ENCODE data around the gene USP16.
A peak's percentile ranks its signal among the peaks of the same experiment; 100 is the strongest.
"Not testable (repeated sequence)": the region's sequence is repeated elsewhere in the genome, so short reads cannot be mapped to it uniquely, and the experiment has no call there.

Gene USP16

DNA sequence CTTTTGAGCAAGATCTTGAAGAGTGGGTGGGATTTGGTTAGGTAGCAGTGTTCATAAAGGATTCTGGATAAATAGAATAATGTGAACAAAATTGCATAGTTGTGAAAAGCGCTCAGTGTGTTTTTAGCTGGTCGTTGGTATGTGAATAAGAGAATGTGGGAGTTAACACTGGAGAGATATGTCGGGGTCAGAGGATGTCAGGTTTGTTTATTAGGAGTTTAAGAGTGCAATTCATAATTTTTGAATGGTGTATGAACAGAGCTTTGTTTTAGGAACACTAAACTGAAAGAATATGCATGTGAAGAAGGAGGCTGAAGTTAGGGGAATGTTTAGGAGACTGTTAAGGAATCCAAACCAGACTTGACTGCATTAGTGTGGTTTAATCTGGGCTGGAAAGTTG is 9.4 kb downstream of the USP16 start:
- no peak for DNase-seq (ENCODE audit: low read depth)

DNA sequence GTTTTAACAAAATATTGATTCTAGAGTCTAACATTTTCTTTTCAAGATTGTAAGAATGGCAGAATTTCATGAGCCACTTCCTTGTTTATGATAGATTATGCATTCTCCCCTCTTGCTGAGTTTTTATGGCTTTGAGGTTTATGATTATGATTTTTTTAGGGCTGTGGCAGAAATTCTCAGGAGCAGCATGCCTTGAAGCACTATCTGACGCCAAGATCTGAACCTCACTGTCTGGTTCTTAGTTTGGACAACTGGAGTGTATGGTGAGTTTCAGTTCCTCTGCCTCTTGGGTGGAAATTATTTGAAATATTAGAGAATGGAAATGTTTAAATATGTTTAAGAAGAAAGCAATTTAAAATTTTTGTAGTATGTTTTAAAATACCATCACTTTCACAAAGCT is 10.2 kb downstream of the USP16 start:
- no peak for DNase-seq (ENCODE audit: low read depth)

DNA sequence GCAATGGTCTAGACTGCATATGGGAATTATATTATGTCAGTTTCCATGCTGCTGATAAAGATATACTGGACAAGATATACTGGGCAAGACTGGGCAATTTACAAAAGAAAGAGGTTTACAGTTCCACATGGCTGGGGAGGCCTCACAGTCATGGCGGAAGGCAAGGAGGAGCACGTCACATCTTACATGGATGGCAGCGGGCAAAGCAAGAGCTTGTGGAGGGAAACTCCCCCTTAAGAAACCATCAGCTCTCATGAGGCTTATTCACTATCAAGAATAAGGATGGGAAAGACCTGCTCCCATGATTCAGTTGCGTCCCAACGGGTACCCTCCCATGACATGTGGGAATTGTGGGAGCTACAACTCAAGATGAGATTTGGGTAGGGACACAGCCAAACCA is 27.8 kb downstream of the USP16 start:
- no peak for DNase-seq (ENCODE audit: low read depth)

DNA sequence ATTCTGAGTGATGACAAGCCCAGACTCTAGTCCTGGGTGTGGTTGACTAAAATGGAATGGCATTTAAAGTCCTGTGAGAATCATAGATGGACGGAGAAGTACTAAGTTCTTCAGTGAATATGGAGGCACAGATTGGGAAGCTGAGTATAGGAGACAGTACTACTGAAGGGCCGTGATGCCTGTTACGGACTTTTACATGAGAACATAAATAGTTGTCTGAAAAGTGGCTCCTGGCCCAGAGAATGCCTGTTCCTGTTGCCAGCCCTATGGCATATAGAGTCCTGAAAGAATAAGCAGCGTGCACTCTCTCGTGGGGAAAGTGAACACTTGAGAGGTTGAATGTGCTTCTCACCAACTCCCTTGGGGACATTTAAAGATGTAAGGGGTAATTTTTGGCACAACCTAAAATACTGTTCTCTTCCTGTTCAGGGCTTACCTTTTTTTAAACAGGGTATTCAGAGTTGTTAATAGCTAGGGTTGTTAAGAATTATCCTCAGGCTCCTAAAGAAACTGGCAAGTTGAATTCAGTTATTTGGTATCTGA is 28.6 kb downstream of the USP16 start:
- DNase-seq (ENCODE audit: low read depth), result no peak

DNA sequence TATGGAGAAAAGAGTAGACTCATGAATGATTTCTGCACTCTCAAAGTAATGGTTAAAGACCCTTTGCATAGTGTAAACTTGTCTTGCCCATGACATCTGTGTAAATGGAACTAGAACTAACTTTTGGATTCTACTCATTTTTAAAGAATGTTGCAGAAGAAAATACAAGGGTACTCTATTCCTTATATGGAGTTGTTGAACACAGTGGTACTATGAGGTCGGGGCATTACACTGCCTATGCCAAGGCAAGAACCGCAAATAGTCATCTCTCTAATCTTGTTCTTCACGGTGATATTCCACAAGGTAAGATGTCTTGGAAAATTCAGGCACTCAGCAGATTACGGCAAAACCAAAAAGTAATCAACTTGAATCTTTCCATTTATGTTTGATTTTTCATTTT is 29.2 kb downstream of the USP16 start:
- no peak for DNase-seq (ENCODE audit: low read depth)

DNA sequence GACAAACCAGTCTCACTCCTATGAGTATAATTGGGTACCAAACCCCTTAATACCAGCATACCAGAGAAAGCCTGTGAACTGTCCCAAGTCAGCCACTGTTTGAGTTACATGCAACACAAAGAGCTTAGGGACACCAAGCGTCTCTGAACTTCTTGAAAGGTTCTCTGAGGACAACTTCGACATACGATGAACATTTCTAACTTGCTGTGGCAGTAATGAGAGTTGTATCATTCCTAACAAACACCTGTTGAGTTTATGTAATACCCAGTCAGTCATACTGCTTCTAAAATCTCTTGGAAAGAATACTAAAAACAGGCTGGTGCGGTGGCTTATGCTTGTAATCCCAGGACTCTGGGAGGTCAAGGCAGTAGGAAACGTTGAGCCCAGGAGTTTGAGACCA is 30.6 kb downstream of the USP16 start:
- DNase-seq (ENCODE audit: low read depth), result no peak

DNA sequence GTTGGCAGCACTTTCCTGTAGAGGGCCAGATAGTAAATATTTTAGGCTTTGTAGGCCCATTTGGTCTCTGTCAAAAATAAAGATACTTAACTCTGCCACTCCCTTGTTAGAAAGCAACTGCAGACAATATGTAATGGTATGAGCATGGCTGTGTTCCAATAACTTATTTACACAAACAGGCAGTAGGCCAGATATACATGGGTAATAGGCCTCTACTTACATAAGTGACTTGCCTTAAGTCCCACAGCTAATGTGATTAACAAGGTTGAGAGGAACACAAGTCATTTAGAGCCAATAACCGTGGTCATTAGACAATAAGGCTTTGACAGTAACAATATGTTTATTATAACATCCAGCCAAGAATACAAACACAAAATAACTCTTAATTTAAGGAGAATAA is 31.5 kb downstream of the USP16 start:
- no peak for DNase-seq (ENCODE audit: low read depth)

DNA sequence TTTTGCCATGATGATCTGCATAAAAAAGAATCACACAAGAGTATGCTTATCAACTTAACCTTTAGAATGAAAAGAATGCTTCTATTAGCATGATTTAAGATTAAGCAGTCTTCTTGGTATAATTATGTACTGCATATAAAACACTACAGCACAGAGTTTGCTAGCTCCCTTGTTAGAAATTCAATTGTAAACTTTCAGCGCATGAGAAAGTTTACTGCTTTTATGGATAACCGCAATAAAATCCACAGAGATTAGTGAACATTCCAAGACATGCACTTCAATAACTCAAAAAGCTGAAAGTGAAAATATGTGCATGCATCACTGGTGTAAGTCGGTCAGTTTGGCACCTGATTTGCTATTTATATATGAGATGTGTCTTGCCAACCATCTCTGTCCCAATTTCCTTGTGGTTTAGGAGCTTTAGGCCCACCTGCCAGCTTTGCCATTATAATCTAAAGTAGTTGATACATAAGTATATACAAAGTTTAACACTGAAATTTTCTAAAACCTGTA is 32.1 kb downstream of the USP16 start:
- DNase-seq (ENCODE audit: low read depth), result no peak

DNA sequence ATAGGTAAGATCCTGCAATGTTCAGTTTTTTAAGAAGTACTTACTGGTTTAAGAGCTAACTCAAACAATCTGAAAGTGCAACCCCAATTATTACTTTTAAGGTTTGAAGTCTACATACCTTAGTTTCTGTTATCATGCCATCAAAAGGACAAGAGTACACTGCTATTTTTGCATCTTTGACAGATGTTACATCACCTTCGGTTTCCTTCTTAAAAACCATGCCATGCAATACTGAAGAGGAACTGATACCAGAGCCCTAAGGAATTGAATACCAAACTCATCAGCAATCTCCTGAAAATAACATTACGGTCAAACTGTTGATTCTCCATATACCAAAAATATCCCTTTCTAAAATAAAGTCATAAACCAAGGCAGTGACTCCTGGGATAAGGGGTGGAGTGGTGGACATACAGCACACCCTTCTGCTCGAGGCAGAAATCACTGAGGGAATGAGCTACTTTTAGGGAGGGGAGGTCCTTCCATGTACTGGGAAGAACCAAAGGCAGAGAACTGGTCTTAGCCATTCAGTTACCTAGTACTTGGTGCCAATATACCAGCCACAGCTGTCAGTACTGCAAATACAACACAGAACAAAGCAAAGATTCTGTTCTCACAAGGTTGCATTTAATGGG is 40.5 kb downstream of the USP16 start:
- no peak for DNase-seq (ENCODE audit: low read depth)

DNA sequence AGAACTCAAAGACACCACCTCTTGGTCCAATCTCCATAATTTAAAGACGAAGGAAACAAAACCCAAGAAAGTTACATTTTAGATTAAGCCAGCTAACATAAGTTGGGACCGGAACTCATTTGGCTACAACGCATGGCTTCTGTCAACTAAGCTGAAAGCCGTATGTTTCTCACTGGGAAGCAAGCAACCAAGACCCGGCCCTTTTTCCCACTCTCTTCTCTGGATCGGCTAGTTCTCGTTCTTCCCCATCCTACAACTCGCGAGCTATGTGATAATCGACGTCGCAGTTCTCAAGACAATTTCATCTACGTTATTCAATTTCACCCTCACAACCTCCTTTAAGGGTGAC is 48.4 kb downstream of the USP16 start:
- no peak for DNase-seq (ENCODE audit: low read depth)

DNA sequence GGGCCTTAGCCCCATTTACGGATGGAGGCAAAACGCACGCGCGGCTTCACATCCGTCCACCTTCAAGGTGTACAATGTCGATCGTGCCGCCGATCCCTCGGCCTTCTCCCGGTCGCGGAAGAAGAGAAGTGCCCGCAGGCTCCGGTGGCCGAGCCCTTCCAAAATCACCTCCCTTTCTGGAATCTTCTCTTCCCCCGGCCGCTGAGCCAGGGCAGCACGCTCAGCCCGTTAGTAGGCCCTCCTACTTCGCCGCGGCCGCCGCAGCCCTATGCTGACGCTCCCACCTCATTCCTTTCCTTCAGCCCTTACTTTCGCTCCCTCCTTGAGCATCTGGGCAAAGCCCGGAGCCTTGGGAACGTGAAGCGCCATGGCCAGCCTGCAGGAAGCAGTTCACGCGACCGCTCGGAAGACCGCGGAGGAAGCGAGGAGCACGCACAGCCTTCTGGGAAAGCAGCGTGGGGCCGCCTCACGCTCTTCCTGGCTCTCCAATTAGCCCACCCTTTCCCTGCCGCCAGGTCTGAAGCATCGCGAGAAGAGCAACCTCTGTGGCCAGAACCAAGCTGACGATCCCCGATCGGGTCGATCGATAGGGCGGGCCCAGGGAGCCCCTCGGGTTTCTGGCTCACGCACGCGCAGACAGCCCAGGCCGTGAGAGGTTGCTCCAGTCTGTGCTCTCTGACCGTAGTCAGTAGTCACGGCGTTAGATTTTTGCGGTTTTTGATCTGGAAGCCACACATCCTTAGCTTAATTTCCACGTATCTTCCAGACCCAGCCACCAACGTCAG is 48.9 kb downstream of the USP16 start, which contains the start of gene CCT8:
Gene CCT8 (minus strand): TSS at position 427 of the 785 bp plus-strand sequence. CDS start 58 bp downstream, at position 369.
- peak; percentile 98 for DNase-seq (ENCODE audit: low read depth)

DNA sequence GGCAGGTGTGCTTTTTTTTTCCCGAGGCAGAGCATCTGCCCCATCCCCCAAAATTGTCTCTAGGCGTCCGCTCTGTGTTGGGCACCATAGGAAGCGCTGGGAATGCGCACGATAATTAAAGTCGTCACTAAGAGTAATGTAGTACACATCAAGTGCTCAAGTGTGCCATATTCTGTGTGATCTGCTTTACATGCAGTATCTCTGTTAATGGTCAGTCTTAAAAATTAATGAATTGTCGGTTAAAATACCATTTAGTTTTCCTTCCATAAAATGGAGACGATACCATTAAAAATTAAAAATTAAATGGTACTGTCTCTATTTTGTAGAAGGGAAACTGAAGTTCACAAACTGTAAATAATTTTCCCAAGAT is 49.5 kb downstream of the USP16 start:
- DNase-seq (ENCODE audit: low read depth), result no peak

DNA sequence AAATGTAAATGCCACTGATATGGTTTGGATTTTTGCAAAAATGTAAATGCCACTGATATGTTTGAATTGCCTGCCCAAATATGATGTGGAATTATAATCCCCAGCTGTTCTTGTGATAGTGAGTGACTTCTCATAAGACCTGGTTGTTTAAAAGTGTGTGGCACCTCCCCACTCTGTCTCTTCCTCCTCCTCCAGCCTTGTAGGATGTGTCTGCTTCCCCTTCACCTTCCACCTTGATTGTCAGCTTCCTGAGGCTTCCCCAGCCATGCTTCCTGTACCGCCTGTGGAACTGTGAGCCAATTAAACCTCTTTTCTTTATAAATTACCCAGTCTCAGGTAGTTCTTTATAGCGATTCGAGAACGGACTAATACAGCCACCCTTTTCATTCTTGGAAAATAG is 50.3 kb downstream of the USP16 start:
- DNase-seq (ENCODE audit: low read depth), result no peak

DNA sequence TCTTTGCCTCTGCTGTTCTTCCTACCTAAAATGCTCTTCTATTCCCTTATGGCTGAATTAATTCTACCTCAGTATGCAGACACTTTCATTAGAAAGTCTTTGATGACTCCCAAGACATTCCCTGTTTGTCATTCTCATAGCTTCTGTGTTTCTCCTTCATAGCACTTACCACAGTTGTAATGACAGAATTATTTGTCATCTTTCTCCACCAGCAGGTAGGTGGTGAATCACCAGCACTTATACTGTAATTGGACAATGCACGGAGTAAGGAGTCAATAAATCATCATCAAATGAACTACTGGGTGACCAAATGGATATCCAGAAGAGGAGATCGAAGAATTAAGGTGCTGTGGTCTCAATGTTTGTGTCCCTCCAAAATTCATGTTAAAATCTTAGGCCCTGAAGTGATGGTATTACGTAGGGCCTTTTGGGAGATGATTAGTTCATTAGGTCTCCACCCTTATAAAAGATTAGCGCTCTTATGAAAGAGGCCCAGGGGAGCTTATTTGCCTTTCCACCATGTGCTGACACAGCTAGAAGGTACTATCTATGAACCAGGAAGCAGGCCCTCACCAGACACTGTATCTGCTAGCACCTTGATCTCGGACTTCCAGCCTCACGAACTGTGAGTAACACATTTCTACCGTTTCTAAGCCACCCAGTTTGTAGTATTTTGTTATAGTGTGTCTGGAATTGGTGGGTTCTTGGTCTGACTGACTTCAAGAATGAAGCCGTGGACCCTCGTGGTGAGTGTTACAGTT is 51.4 kb downstream of the USP16 start:
- no peak for DNase-seq (ENCODE audit: low read depth)

DNA sequence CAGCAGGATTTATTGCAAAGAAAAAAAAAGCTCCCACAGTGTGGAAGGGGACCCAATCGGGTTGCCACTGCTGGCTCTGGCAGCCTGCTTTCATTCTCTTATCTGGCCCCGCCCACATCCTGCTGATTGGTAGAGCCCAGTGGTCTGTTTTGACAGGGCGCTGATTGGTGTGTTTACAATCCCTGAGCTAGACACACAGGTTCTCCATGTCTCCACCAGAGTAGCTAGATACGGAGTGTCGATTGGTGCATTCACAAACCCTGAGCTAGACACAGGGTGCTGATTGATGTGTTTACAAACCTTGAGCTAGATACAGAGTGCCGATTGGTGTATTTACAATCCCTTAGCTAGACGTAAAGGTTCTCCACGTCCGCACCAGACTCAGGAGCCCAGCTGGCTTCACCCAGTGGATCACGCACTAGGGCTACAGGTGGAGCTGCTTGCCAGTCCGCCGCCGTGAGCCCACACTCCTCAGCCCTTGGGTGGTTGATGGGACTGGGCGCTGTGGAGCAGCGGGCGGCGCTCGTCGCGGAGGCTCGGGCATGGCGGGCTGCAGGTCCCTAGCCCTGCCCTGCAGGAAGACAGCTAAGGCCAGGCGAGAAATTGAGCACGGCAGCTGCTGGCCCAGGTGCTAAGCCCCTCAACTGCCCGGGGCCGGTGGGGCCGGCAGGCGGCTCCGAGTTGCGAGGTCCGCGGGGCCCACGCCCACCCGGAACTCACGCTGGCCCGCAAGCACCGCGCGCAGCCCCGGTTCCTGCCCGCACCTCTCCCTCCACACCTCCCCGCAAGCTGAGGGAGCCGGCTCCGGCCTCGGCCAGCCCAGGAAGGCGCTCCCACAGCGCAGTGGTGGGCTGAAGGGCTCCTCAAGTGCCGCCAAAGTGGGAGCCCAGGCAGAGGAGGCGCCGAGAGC is 52.5 kb downstream of the USP16 start:
- not testable (repeated sequence) for DNase-seq (ENCODE audit: low read depth)

DNA sequence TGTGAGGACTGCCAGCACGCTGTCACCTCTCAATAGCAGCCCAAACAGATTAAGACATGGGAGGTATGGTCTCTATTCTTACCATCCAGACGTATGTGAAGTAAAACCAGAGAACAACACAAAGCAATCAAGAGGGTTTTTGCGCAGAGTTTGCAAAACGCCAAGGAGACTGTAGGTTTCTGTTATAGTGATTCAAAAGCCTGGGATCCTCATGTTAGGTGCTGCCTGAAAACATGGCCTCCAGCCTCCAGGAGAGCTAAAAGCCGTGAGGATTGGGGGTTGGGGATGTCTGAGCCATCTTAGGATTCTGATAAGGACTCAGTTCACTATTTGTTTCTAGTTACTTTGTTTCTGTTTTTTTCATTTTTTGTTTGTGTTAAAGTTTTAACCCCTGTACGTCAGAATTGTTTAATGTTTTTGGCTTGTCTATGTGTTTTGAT is 53.2 kb downstream of the USP16 start:
- DNase-seq (ENCODE audit: low read depth), result no peak

DNA sequence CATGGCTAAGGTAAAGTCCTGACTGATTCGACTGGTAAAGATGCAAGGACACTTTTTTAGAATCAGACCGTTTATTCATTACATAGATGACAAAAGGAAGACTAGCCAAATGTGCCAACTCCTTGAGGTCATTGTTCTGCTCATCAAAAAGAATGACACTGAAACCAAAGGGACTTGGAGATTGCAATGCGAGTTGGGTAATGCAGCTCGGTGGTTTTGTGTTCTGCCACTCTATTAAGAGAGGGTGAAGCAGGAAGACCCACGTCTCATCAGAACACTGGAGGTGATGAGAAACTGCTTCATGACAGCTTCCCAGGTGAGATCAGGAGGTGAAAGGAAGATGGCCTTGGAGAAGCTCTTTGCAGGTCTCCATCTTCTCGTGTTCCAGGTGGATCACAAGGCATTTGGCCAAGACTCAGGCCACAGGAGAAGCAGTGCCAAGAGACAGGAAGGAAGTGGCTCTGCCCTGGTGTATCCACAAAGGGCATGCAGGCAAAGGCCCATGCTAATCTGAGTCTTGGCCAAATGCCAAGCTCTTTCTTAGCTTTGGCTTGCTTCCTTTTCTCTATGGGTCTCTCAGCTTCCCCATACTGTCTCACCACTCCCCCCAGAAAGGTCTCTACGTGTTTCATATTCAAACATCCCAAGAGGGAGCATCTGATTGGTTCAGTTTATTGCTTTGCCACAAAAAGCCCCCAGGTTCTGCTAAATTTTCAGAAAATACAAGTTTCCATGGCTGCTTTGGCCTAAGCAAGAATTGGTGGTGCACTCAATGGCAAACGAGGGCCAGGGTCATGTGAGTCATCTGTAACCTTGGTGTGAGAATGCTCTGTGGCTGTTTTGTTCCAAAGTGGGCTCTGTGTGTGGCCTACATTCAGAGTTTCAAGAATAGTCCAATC is 54.6 kb downstream of the USP16 start:
- DNase-seq (ENCODE audit: low read depth), result no peak

DNA sequence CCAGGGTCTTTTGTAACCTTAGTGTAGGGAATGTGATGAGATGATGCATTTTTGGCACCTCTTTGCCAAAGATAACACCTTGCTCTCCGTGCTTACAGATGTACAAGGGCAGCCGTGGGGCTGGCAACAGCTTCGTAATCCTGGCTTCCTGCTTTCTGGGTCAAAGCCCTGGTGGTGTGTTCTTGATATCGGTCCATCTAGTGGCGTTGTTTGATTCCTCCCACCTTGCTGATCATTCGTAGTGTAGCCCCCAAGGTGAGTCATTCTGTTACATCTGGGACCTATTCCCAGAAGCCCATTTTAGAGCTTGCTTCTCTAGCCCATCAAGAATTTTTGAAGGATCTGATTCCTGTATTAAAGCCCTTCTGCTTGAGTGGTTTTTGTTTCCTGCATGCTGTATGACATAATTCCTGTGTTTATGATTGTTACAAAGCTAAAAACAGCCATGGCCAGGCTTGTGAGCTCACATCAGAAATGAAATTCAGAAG is 56.0 kb downstream of the USP16 start:
- DNase-seq (ENCODE audit: low read depth), result no peak

DNA sequence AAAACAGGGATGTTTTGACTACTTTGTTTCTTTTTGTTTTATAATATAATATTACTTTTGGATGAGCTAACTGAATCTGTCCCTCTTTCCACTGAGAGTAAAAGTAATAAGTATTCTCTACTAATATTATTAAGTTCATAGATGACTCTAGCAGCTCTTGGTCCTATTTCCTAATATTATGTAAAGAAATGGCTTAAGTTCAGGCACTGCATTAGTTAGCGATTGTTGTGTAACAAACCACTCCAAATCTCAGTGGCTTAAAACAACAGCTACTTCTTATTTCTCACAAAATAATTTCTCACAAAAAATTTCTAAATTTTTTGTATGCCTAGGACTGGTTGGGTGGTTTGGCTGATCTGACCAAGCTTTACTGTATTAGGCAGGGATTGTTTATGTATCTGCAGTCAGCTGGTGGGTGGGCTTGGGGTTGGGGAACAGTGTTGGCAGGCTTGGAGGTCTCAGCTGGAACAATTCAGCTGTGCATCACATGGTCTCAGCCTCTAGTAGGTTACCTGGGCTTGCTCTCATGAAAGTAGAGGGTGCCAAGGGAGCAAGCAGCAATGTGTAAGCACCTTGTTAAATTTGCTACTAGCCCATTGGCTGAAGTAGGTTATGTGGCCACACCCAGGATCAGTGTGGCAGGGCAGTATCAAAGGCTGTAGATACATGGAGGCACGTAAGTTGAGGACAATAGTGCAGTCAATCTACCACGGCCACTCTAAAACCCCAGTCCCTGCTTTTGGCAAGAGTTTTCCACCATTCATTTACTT is 57.8 kb downstream of the USP16 start:
- DNase-seq (ENCODE audit: low read depth), result no peak

DNA sequence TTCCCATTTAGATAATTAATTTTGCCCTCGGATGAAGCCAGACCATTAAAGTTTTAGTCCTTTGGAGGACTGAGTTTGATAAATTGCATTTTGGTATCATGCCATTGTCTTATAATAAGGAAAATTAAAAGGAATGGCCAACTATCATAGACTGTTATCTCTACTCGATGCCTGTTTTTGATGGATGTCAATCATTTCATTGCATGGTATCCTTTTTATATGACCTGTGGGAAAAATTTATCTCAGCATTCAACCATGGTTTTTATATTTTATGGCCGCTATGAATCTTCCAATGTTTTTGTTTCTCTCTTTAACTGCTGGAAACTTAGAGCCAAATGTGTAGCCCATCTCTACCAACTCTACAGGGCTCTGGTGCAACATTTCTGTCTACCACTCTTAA is 58.8 kb downstream of the USP16 start:
- no peak for DNase-seq (ENCODE audit: low read depth)
